ENCODE measurements around the gene PCBP2. TPM values are rescaled to one million over a fixed set of nuclear protein-coding genes. Genes with fewer than 3 reads are reported as not detected.
A peak's percentile ranks its signal among the peaks of the same experiment; 100 is the strongest.

Gene PCBP2
- polyA plus RNA-seq, 2 of the 4 experiments (the other 2 are of a cell fraction): 367 to 546 TPM

- H3K4me1 ChIP-seq: peaks cover 54% of the 10 kb centered on the region; the same call in 2 of the 3 replicates
Measured at GRCh38 chr12:53462935-53463334, 11.0 kb downstream of the PCBP2 start.

DNA sequence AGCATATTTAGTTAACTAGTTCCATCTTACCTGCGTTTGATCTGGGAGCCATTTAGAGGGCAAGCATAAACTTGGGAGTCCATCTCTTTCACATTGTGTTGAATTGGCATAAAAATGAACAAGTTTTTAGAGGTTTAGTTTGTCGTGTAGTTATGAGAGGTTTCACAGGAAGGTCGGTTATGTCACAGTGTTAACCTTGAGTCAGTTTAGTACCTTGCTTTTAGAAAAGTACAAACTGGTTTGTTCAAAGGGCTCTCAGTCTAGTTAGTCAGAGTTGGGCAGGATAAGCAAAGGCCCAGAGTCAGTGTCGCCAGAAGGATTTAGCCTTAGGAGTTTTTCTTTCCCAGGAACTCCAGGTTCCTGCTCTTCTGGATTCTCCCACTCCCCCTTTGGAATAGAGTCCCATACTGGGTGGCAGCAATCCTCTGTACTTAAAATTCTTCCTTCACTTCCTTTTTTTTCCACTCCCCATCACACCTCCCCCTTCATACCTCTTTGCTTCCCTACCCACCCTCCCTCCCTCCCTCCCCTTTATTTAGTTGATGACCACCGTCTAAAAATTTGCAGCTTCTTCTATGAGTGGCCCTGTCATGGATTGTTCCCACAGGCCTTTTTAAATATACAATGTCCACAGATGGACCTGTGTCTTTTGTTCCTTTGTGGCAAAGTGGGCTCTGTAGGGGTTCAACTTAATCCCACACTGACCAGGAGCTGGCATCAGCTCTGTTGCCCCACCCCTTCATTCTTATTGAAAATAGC is 12.1 kb downstream of the PCBP2 start:
- CTCF ChIA-PET: interaction anchor here (0.6 to 3.3 kb wide), 9 partner anchors 9 to 176 kb away, joined by 3 to 14 read pairs (median 3); no protein-coding TSS in a partner anchor
- peak in 1 of 2 experiments; percentile 16; a peak in 3 of 6 replicates for ATAC-seq
- 69% methylated on average over 5 of the region's 5 CpGs for WGBS (ENCODE audit: missing lambda C conversion rate)

More at GRCh38 chr12:53462935-53463334, 11.0 kb downstream of the PCBP2 start:
- ChIA-PET CTCF (interaction anchor here (0.5 to 2.1 kb wide), 3 partner anchors 10 to 250 kb away, joined by 3 to 7 read pairs (median 7); no protein-coding TSS in a partner anchor), POLR2A (interaction anchor here (1.2 kb wide), 1 partner anchor 10 kb away, joined by 4 read pairs; no protein-coding TSS in a partner anchor)
- FAIRE-seq (no peak), ATAC-seq (no peak), DNase-seq (ENCODE audit: low read depth in 1 of 2, low spot score in 1 of 2) (no peak)
- 79% methylated on average over 3 of the region's 3 CpGs for WGBS (ENCODE audit: missing lambda C conversion rate)
- TF ChIP-seq TP53 (CRISPR knock-in tag; IDR thresholded peaks at IDR 0.05) (no peak), JUN (IDR thresholded peaks at IDR 0.05) (no peak)
- Histone ChIP-seq H3K4me2 (no peak overlapping the region), H3K4me3 (no peak overlapping the region), H3K27ac (no peak overlapping the region), H3K9me3 (no peaks in the 10 kb centered on the region)

GRCh38 chr12:53464685-53465418 is 12.9 kb downstream of the PCBP2 start:
- WGBS (ENCODE audit: missing lambda C conversion rate): 92% methylated on average over 11 of the region's 11 CpGs
- no peak overlapping the region for H3K4me3 ChIP-seq
- H3K27ac ChIP-seq: no peak overlapping the region
- ATAC-seq (peak in 1 of 2 experiments; percentile 22; a peak in 3 of 6 replicates), DNase-seq (ENCODE audit: low read depth in 1 of 2, low spot score in 1 of 2) (no peak), FAIRE-seq (no peak)
- CTCF ChIA-PET: interaction anchor here (0.7 to 3.3 kb wide), 9 partner anchors 9 to 177 kb away, joined by 3 to 14 read pairs (median 3); no protein-coding TSS in a partner anchor
- no peak overlapping the region for H3K4me2 ChIP-seq
- POLR2A ChIA-PET: interaction anchor here (1.1 to 2.8 kb wide), 4 partner anchors 8 to 12 kb away, joined by 3 to 9 read pairs (median 5); no protein-coding TSS in a partner anchor
- H3K4me1 ChIP-seq: peaks cover 48% of the 10 kb centered on the region; the same call in 2 of the 3 replicates
- H3K9me3 ChIP-seq: no peaks in the 10 kb centered on the region
- TF ChIP-seq TFCP2L1 (CRISPR knock-in tag; IDR thresholded peaks at IDR 0.05) (no peak), MAFK (IDR thresholded peaks at IDR 0.05; ENCODE audit: partially characterized antibody) (no peak), EHF (CRISPR knock-in tag; IDR thresholded peaks at IDR 0.05) (no peak), HOXB5 (CRISPR knock-in tag; IDR thresholded peaks at IDR 0.05) (no peak), HOXB13 (CRISPR knock-in tag; IDR thresholded peaks at IDR 0.05; ENCODE audit: low read depth) (no peak), NFE2L2 (conservative IDR thresholded peaks at IDR 0.05; ENCODE audit: low read length) (no peak), SREBF2 (IDR thresholded peaks at IDR 0.05) (no peak), ESRRA (IDR thresholded peaks at IDR 0.05; ENCODE audit: borderline replicate concordance, low read length) (no peak), ZSCAN20 (CRISPR knock-in tag; IDR thresholded peaks at IDR 0.05) (no peak), REST (IDR thresholded peaks at IDR 0.05) (no peak), NPAS2 (CRISPR knock-in tag; IDR thresholded peaks at IDR 0.05; ENCODE audit: borderline replicate concordance) (no peak), TP53 (CRISPR knock-in tag; IDR thresholded peaks at IDR 0.05) (no peak), HEYL (CRISPR knock-in tag; IDR thresholded peaks at IDR 0.05) (no peak), RCOR1 (IDR thresholded peaks at IDR 0.05; ENCODE audit: low read depth, low read length) (no peak), MYC (IDR thresholded peaks at IDR 0.05; ENCODE audit: borderline replicate concordance, low read length) (no peak), NR3C1 (IDR thresholded peaks at IDR 0.05) (no peak)
- TF ChIP-seq, protein P1, sequence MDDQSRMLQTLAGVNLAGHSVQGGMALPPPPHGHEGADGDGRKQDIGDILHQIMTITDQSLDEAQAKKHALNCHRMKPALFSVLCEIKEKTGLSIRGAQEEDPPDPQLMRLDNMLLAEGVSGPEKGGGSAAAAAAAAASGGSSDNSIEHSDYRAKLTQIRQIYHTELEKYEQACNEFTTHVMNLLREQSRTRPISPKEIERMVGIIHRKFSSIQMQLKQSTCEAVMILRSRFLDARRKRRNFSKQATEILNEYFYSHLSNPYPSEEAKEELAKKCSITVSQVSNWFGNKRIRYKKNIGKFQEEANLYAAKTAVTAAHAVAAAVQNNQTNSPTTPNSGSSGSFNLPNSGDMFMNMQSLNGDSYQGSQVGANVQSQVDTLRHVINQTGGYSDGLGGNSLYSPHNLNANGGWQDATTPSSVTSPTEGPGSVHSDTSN (IDR thresholded peaks at IDR 0.05): no peak
- TF ChIP-seq, protein P2, sequence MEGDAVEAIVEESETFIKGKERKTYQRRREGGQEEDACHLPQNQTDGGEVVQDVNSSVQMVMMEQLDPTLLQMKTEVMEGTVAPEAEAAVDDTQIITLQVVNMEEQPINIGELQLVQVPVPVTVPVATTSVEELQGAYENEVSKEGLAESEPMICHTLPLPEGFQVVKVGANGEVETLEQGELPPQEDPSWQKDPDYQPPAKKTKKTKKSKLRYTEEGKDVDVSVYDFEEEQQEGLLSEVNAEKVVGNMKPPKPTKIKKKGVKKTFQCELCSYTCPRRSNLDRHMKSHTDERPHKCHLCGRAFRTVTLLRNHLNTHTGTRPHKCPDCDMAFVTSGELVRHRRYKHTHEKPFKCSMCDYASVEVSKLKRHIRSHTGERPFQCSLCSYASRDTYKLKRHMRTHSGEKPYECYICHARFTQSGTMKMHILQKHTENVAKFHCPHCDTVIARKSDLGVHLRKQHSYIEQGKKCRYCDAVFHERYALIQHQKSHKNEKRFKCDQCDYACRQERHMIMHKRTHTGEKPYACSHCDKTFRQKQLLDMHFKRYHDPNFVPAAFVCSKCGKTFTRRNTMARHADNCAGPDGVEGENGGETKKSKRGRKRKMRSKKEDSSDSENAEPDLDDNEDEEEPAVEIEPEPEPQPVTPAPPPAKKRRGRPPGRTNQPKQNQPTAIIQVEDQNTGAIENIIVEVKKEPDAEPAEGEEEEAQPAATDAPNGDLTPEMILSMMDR (IDR thresholded peaks at IDR 0.05): no peak
- TF ChIP-seq, protein P3, sequence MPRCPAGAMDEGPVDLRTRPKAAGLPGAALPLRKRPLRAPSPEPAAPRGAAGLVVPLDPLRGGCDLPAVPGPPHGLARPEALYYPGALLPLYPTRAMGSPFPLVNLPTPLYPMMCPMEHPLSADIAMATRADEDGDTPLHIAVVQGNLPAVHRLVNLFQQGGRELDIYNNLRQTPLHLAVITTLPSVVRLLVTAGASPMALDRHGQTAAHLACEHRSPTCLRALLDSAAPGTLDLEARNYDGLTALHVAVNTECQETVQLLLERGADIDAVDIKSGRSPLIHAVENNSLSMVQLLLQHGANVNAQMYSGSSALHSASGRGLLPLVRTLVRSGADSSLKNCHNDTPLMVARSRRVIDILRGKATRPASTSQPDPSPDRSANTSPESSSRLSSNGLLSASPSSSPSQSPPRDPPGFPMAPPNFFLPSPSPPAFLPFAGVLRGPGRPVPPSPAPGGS (IDR thresholded peaks at IDR 0.05): no peak

More for the DNA sequence above, 12.1 kb downstream of the PCBP2 start:
- POLR2A ChIA-PET: interaction anchor here (1.1 to 2.8 kb wide), 3 partner anchors 9 to 13 kb away, joined by 3 to 9 read pairs (median 6); no protein-coding TSS in a partner anchor
- H3K4me2 ChIP-seq: no peak overlapping the region
- no peaks in the 10 kb centered on the region for H3K9me3 ChIP-seq
- H3K4me1 ChIP-seq: peaks cover 54% of the 10 kb centered on the region; the same call in 2 of the 3 replicates
- DNase-seq (ENCODE audit: low read depth in 1 of 2, low spot score in 1 of 2) (no peak), FAIRE-seq (no peak)
- no peak overlapping the region for H3K4me3 ChIP-seq
- no peak for TF ChIP-seq RCOR1 (IDR thresholded peaks at IDR 0.05; ENCODE audit: low read depth, low read length)
- no peak for TF ChIP-seq EHMT2 (IDR thresholded peaks at IDR 0.05; ENCODE audit: low read depth)
- no peak for TF ChIP-seq ZNF302 (CRISPR knock-in tag; IDR thresholded peaks at IDR 0.05)
- TF ChIP-seq POLR2AphosphoS2 (conservative IDR thresholded peaks at IDR 0.05; ENCODE audit: low read length): peak; percentile 40; the same call in 1 of the 2 replicates
- TF ChIP-seq HOXB5 (CRISPR knock-in tag; IDR thresholded peaks at IDR 0.05): no peak
- no peak overlapping the region for H3K27ac ChIP-seq

Measured in A549 (cell line).